ENCODE measurements around the gene ASB1. TPM values are rescaled to one million over a fixed set of nuclear protein-coding genes. Genes with fewer than 3 reads are reported as not detected.

The ASB1 gene
- total and polyA plus RNA-seq, 9 of the 15 experiments (the other 6 are each of a cell fraction or from before 2014, with no cell fraction given): 6.3 to 37.7 (median 23.9) TPM

- in situ Hi-C loops (cut with MboI): no loop called here
- no peaks in the 10 kb centered on the region for H3K79me2 ChIP-seq (ENCODE audit: control insufficient read depth, insufficient read depth, low read length)
- POLR2A ChIA-PET: interaction anchor here (0.6 kb wide), 1 partner anchor 31 kb away, joined by 4 read pairs; no protein-coding TSS in a partner anchor
Observed at GRCh38 chr2:238497610-238498005, 70.9 kb downstream of the ASB1 start.

More at GRCh38 chr2:238497610-238498005, 70.9 kb downstream of the ASB1 start:
- ATAC-seq (no peak), FAIRE-seq (no peak), DNase-seq (ENCODE audit: extremely low read depth in 1 of 4, low spot score in 3 of 4) (no peak)
- no peak overlapping the region for H3K27ac ChIP-seq (ENCODE audit: extremely low read depth, low read depth, low read length)
- TF ChIP-seq RBM15 (IDR thresholded peaks at IDR 0.05; ENCODE audit: insufficient read depth, low read length) (no peak), ZNF224 (CRISPR knock-in tag; IDR thresholded peaks at IDR 0.05) (no peak), REST (IDR thresholded peaks at IDR 0.05; ENCODE audit: borderline replicate concordance) (no peak), REST (CRISPR knock-in tag; IDR thresholded peaks at IDR 0.05; ENCODE audit: low read depth) (no peak), SOX6 (IDR thresholded peaks at IDR 0.05) (no peak), ELF4 (CRISPR knock-in tag; IDR thresholded peaks at IDR 0.05) (no peak), NONO (IDR thresholded peaks at IDR 0.05; ENCODE audit: low read depth in 2 of 2, low read length in 1 of 2) (no peak), TRIM28 (IDR thresholded peaks at IDR 0.05) (no peak), ZNF511 (CRISPR knock-in tag; IDR thresholded peaks at IDR 0.05) (no peak), ZNF24 (IDR thresholded peaks at IDR 0.05) (no peak), MIER1 (IDR thresholded peaks at IDR 0.05; ENCODE audit: low read depth) (no peak), NR4A1 (CRISPR knock-in tag; IDR thresholded peaks at IDR 0.05) (no peak), NR4A1 (tag; IDR thresholded peaks at IDR 0.05) (no peak), E2F5 (CRISPR knock-in tag; IDR thresholded peaks at IDR 0.05) (no peak), TCF3 (CRISPR knock-in tag; IDR thresholded peaks at IDR 0.05) (no peak)
- H3K9me3 ChIP-seq (replicated peaks; ENCODE audit: control insufficient read depth, insufficient read depth, low read depth, low read length): no peaks in the 10 kb centered on the region
- H2AFZ ChIP-seq (ENCODE audit: low read depth, low read length): no peak overlapping the region
- 0% methylated on average over 6 of the region's 7 CpGs for WGBS (ENCODE audit: insufficient coverage, low coverage, missing lambda C conversion rate)
- no peak overlapping the region for H3K4me2 ChIP-seq (ENCODE audit: insufficient read depth, low read length)
- BruUV-seq (replicated peaks): no TSS peak
- no peaks in the 10 kb centered on the region for H3K36me3 ChIP-seq (ENCODE audit: control insufficient read depth, insufficient read depth, low read length)
- H4K20me1 ChIP-seq (replicated peaks; ENCODE audit: control insufficient read depth, insufficient read depth, low read length): no peaks in the 10 kb centered on the region
- intact Hi-C loops (cut with micrococcal nuclease): no loop called here
- CTCF ChIA-PET (ENCODE audit: low intra/inter-chr PET ratio): no interaction called here
- no peak overlapping the region for H3K9ac ChIP-seq (ENCODE audit: insufficient read depth in 1 of 2, low read depth in 2 of 2, low read length in 2 of 2)
- H3K9me1 ChIP-seq (ENCODE audit: control insufficient read depth, insufficient read depth, low read length): no peaks in the 10 kb centered on the region
- H3K4me3 ChIP-seq: no peak overlapping the region
- H3K27me3 ChIP-seq (ENCODE audit: control insufficient read depth in 2 of 2, insufficient read depth in 2 of 2, low read length in 2 of 2): peaks cover 18 to 67% of the 10 kb centered on the region in 2 experiments; a peak in 4 of 5 replicates
- H3K4me1 ChIP-seq (replicated peaks in 1 of 2; ENCODE audit: control insufficient read depth in 2 of 2, insufficient read depth in 2 of 2, low read length in 2 of 2): no peaks in the 10 kb centered on the region; a peak in 1 of 5 replicates
